AG04450 (cell line): ENCODE data around the gene LRMDA. TPM values are rescaled to one million over a fixed set of nuclear protein-coding genes. Genes with fewer than 3 reads are reported as not detected.

Experiments
- CTCF ChIA-PET: fragments of 300-600, 350-600 bp; formaldehyde crosslinking; extraction: SDS; loops from one replicate; lab custom pipeline; 2022; ENCODE audit warnings: antibody characterized with exemption, inconsistent platforms; lab: Charles Lee
- POLR2A ChIA-PET: fragments of 350-600 bp; formaldehyde crosslinking; extraction: SDS; loops from one replicate; lab custom pipeline; 2021; ENCODE audit warnings: antibody characterized with exemption, inconsistent platforms; lab: Yijun Ruan, JAX
- DNase-seq: peaks from one replicate; pipeline ENCODE4 v3.0.0-alpha.2; 2011; ENCODE audit warnings: low read depth, low spot score
- H3K27ac ChIP-seq: one replicate; pipeline ENCODE4 v1.5.1; 2012; ENCODE audit warnings: low read depth, low read length, control low read depth
- H3K27me3 ChIP-seq: one replicate; pipeline ENCODE4 v1.6.0; 2012; ENCODE audit warnings: low read length; ENCODE audit not compliant: control insufficient read depth, insufficient read depth
- H3K4me3 ChIP-seq: 2 replicates; pipeline ENCODE4 v1.5.1; 2011; ENCODE audit warnings: mild to moderate bottlenecking, low read depth, low read length, control low read depth
- H3K9me3 ChIP-seq: 2 replicates; pipeline ENCODE4 v1.5.1; 2012; ENCODE audit warnings: low read length; ENCODE audit not compliant: control insufficient read depth, insufficient read depth
- polyA plus RNA-seq: library from polyadenylated mRNA; depleted of rRNA; stranded (reverse); fragments of >200 nt; gene quantifications from 2 replicates; pipeline ENCODE4 v1.2.3, GENCODE V29; 2011
- TF ChIP-seq, protein P1 (sequence below): IDR thresholded peaks from 2 replicates; pipeline ENCODE4 v1.5.1; 2011; ENCODE audit warnings: low read depth, low read length, control low read depth, inconsistent platforms

Gene LRMDA
- polyA plus RNA-seq, 1 experiment: 0.12 TPM

DNA sequence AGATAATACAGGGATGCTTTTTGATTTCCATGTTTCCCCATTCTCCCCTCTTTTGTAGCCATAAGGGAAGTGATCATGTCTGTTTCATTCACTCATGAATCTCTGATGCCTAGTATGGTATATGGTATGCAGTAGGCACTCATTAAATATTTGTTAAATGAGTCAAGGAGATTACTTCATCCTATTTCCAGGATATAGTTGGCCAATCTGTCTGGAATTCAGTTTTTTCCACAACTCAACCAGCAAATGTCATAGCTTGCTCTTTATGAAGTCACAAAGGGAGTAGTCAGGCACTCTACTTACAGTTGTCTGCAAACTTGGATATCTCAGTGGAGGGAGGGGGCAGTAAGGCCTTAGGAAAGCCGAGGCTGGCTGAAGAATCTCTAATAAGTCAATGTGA, 853.6 kb downstream of the LRMDA start:
- POLR2A ChIA-PET: interaction anchor here (0.6 to 1.1 kb wide), 4 partner anchors 33 to 883 kb away, joined by 3 to 7 read pairs (median 4); partner anchors contain the start of gene ZNF503
- CTCF ChIA-PET: interaction anchor here (1.1 kb wide), 1 partner anchor 261 kb away, joined by 3 read pairs; no protein-coding TSS in a partner anchor
- no peak overlapping the region for H3K4me3 ChIP-seq
- TF ChIP-seq, protein P1, sequence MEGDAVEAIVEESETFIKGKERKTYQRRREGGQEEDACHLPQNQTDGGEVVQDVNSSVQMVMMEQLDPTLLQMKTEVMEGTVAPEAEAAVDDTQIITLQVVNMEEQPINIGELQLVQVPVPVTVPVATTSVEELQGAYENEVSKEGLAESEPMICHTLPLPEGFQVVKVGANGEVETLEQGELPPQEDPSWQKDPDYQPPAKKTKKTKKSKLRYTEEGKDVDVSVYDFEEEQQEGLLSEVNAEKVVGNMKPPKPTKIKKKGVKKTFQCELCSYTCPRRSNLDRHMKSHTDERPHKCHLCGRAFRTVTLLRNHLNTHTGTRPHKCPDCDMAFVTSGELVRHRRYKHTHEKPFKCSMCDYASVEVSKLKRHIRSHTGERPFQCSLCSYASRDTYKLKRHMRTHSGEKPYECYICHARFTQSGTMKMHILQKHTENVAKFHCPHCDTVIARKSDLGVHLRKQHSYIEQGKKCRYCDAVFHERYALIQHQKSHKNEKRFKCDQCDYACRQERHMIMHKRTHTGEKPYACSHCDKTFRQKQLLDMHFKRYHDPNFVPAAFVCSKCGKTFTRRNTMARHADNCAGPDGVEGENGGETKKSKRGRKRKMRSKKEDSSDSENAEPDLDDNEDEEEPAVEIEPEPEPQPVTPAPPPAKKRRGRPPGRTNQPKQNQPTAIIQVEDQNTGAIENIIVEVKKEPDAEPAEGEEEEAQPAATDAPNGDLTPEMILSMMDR: no peak
- peak; percentile 45 for DNase-seq
- 0 out of 2 replicates have a peak, but pooled peaks cover 3% of the 10 kb centered on the region for H3K9me3 ChIP-seq
- H3K27me3 ChIP-seq: no peaks in the 10 kb centered on the region
- no peak overlapping the region for H3K27ac ChIP-seq

DNA sequence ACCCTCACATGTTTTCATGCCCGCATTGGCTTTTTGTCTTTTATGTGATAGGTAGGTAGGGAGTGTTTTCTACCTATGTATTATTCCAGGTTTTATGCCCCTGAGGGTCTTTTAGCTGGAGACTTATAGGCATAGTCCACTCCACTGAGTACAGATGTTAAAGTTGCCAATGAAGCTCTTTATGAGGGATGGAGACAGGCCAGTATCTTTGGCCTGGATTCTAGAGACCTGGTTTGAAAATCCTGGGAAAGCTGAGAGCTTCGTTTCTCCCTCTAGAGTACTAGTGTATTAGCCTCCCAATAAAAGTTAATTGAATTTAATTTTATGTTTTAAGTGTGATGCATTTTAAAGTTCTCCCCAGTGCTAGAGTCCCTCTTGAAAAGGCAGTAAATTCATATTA, 854.1 kb downstream of the LRMDA start:
- DNase-seq: no peak
- no peak overlapping the region for H3K4me3 ChIP-seq
- 0 out of 2 replicates have a peak, but pooled peaks cover 3% of the 10 kb centered on the region for H3K9me3 ChIP-seq
- ChIA-PET POLR2A (interaction anchor here (1.0 to 1.1 kb wide), 2 partner anchors 33 to 884 kb away, joined by 3 to 7 read pairs; partner anchors contain the start of gene ZNF503), CTCF (interaction anchor here (1.1 kb wide), 1 partner anchor 261 kb away, joined by 3 read pairs; no protein-coding TSS in a partner anchor)
- H3K27ac ChIP-seq: no peak overlapping the region
- TF ChIP-seq, protein P1: no peak
- H3K27me3 ChIP-seq: no peaks in the 10 kb centered on the region

- no peak for DNase-seq
- 0 out of 2 replicates have a peak, but pooled peaks cover 3% of the 10 kb centered on the region for H3K9me3 ChIP-seq
- H3K27me3 ChIP-seq: no peaks in the 10 kb centered on the region
- H3K27ac ChIP-seq: no peak overlapping the region
- TF ChIP-seq, protein P1: no peak
- no peak overlapping the region for H3K4me3 ChIP-seq
- ChIA-PET CTCF (no interaction called here), POLR2A (interaction anchor here (0.5 kb wide), 1 partner anchor 142 kb away, joined by 4 read pairs; no protein-coding TSS in a partner anchor)
Observed at GRCh38 chr10:76286536-76286935, 855.1 kb downstream of the LRMDA start.

DNA sequence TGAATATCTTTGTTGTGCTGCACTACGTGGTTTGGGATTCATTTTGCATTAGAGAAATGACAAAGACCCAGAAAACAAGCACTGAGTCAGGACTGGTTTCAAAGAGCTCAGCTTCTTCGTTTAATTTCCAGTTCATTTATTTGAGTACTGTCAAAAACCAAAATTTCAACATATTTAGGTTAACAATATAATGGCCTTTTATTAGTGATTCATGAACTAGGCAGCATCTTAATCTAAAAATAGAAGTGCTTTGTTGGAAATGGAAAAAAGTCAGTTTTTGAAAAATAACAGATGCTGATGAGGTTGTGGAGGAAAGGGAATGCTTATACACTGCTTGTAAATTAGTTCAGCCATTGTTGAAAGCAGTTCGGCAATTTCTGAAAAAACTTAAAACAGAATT, 856.4 kb downstream of the LRMDA start:
- POLR2A ChIA-PET: no interaction called here
- Histone ChIP-seq H3K27ac (no peak overlapping the region), H3K27me3 (no peaks in the 10 kb centered on the region), H3K9me3 (0 out of 2 replicates have a peak, but pooled peaks cover 3% of the 10 kb centered on the region), H3K4me3 (no peak overlapping the region)
- no peak for DNase-seq
- CTCF ChIA-PET: no interaction called here
- TF ChIP-seq, protein P1: no peak

- H3K27me3 ChIP-seq: no peaks in the 10 kb centered on the region
- TF ChIP-seq, protein P1: no peak
- ChIA-PET POLR2A (no interaction called here), CTCF (no interaction called here)
- H3K27ac ChIP-seq: no peak overlapping the region
- no peak for DNase-seq
- no peak overlapping the region for H3K4me3 ChIP-seq
- no peaks in the 10 kb centered on the region for H3K9me3 ChIP-seq
Observed at GRCh38 chr10:76291175-76291574, 859.8 kb downstream of the LRMDA start.
